H1 (cell line): ENCODE data around the gene ANKRD53. TPM values are rescaled to one million over a fixed set of nuclear protein-coding genes. Genes with fewer than 3 reads are reported as not detected.
A peak's percentile ranks its signal among the peaks of the same experiment; 100 is the strongest.

Experiments used
- ASH2L ChIP-seq: fragments of 200-600, 300-600 bp; sonication (generic); IDR thresholded peaks from one replicate; pipeline ENCODE4 v1.7.1; 2017; ENCODE audit warnings: low read length
- CREB1 ChIP-seq: IDR thresholded peaks from 2 replicates; pipeline ENCODE4 v1.6.1; 2012; ENCODE audit warnings: inconsistent platforms
- JUND ChIP-seq: IDR thresholded peaks from 2 replicates; pipeline ENCODE4 v1.6.1; 2011; ENCODE audit warnings: mild to moderate bottlenecking, improper control_type of control experiment, low read length
- RAD21 ChIP-seq, 2 experiments: IDR thresholded peaks in 1 of 2; conservative IDR thresholded peaks in 1 of 2; 2 replicates each; pipeline ENCODE4 v1.6.1; 2011; ENCODE audit warnings: low read depth in 2 of 2, low read length in 2 of 2, improper control_type of control experiment in 1 of 2, inconsistent platforms in 1 of 2, mild to moderate bottlenecking in 1 of 2, moderate library complexity in 1 of 2
- polyA plus RNA-seq, 7 experiments: library from polyadenylated mRNA; depleted of rRNA in 3 of 7; stranded (reverse) in 5 of 7; unstranded in 2 of 7; fragments of >200 nt in 5 of 7; fragments of 200-250 nt in 2 of 7; gene quantifications; 1 replicate in 5 of 7; 2 replicates in 1 of 7; 4 replicates in 1 of 7; pipeline versions ENCODE4 v1.2.1 to v1.2.3, GENCODE V29; 2011 to 2013; ENCODE audit warnings: missing spikeins in 2 of 7, mixed read lengths in 2 of 7
- total RNA-seq: library from RNA; stranded (reverse); fragmentation: NEBNext Ultra II Directional; extraction: Animal tissue kit (Norgen Biotek cat#: 25700); gene quantifications from 2 replicates; pipeline ENCODE4 v1.2.1, GENCODE V29; 2021
- TF ChIP-seq, protein P1 (sequence below): fragments of 300-600 bp; sonication (generic); IDR thresholded peaks from 2 replicates; pipeline ENCODE4 v1.7.1; 2012; ENCODE audit warnings: low read length, moderate library complexity, mild to moderate bottlenecking, inconsistent platforms; ENCODE audit not compliant: insufficient replicate concordance
- TF ChIP-seq, protein P2 (sequence below), 3 experiments: IDR thresholded peaks; 1 replicate in 2 of 3; 2 replicates in 1 of 3; pipeline versions ENCODE4 v1.5.1 to v1.6.1; 2011; ENCODE audit warnings: low read length in 3 of 3, mild to moderate bottlenecking in 3 of 3, inconsistent platforms in 2 of 3, low read depth in 1 of 3, moderate library complexity in 1 of 3; ENCODE audit not compliant: insufficient read depth in 1 of 3; ENCODE audit errors: control extremely low read depth in 1 of 3

ANKRD53 gene
- total and polyA plus RNA-seq, 2 of the 8 experiments (the other 6 are each of a cell fraction or from before 2014, with no cell fraction given), result 0.39 to 0.70 TPM

DNA sequence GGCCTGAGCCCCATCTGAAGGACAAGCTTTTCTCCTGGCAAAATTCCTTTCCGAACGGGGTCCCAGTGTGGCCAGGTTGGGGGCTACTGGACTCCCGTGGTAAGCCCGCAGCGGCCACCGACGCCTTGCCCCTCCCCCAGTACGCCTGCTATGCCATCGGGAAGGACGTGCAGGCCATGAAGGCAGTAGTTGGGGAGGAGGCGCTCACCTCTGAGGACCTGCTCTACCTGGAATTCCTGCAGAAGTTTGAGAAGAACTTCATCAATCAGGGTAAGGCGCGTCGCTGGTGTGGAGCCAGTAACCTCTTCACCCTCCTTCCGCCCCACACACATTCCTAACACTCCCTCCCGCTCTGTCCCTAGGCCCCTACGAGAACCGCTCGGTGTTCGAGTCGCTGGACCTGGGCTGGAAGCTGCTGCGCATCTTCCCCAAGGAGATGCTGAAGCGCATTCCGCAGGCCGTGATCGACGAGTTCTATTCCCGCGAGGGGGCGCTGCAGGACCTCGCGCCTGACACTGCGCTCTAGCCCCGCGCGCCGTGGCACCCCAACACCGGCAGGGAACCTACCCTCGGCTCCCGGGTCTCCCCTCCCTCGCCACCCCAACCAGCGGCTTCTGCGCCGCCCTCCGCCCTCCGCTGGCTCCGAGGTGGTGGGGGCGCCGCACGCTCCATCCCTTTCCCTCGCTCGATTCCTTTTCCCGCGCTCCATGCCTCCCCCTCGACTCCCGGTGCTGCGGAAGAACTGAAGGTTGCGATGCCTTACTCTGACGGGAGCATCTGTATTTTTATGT is 13.6 kb upstream of the ANKRD53 start (continued):
- TF ChIP-seq, protein P1, sequence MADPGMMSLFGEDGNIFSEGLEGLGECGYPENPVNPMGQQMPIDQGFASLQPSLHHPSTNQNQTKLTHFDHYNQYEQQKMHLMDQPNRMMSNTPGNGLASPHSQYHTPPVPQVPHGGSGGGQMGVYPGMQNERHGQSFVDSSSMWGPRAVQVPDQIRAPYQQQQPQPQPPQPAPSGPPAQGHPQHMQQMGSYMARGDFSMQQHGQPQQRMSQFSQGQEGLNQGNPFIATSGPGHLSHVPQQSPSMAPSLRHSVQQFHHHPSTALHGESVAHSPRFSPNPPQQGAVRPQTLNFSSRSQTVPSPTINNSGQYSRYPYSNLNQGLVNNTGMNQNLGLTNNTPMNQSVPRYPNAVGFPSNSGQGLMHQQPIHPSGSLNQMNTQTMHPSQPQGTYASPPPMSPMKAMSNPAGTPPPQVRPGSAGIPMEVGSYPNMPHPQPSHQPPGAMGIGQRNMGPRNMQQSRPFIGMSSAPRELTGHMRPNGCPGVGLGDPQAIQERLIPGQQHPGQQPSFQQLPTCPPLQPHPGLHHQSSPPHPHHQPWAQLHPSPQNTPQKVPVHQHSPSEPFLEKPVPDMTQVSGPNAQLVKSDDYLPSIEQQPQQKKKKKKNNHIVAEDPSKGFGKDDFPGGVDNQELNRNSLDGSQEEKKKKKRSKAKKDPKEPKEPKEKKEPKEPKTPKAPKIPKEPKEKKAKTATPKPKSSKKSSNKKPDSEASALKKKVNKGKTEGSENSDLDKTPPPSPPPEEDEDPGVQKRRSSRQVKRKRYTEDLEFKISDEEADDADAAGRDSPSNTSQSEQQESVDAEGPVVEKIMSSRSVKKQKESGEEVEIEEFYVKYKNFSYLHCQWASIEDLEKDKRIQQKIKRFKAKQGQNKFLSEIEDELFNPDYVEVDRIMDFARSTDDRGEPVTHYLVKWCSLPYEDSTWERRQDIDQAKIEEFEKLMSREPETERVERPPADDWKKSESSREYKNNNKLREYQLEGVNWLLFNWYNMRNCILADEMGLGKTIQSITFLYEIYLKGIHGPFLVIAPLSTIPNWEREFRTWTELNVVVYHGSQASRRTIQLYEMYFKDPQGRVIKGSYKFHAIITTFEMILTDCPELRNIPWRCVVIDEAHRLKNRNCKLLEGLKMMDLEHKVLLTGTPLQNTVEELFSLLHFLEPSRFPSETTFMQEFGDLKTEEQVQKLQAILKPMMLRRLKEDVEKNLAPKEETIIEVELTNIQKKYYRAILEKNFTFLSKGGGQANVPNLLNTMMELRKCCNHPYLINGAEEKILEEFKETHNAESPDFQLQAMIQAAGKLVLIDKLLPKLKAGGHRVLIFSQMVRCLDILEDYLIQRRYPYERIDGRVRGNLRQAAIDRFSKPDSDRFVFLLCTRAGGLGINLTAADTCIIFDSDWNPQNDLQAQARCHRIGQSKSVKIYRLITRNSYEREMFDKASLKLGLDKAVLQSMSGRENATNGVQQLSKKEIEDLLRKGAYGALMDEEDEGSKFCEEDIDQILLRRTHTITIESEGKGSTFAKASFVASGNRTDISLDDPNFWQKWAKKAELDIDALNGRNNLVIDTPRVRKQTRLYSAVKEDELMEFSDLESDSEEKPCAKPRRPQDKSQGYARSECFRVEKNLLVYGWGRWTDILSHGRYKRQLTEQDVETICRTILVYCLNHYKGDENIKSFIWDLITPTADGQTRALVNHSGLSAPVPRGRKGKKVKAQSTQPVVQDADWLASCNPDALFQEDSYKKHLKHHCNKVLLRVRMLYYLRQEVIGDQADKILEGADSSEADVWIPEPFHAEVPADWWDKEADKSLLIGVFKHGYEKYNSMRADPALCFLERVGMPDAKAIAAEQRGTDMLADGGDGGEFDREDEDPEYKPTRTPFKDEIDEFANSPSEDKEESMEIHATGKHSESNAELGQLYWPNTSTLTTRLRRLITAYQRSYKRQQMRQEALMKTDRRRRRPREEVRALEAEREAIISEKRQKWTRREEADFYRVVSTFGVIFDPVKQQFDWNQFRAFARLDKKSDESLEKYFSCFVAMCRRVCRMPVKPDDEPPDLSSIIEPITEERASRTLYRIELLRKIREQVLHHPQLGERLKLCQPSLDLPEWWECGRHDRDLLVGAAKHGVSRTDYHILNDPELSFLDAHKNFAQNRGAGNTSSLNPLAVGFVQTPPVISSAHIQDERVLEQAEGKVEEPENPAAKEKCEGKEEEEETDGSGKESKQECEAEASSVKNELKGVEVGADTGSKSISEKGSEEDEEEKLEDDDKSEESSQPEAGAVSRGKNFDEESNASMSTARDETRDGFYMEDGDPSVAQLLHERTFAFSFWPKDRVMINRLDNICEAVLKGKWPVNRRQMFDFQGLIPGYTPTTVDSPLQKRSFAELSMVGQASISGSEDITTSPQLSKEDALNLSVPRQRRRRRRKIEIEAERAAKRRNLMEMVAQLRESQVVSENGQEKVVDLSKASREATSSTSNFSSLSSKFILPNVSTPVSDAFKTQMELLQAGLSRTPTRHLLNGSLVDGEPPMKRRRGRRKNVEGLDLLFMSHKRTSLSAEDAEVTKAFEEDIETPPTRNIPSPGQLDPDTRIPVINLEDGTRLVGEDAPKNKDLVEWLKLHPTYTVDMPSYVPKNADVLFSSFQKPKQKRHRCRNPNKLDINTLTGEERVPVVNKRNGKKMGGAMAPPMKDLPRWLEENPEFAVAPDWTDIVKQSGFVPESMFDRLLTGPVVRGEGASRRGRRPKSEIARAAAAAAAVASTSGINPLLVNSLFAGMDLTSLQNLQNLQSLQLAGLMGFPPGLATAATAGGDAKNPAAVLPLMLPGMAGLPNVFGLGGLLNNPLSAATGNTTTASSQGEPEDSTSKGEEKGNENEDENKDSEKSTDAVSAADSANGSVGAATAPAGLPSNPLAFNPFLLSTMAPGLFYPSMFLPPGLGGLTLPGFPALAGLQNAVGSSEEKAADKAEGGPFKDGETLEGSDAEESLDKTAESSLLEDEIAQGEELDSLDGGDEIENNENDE, result peak; percentile 44
- TF ChIP-seq RAD21 (IDR thresholded peaks at IDR 0.05 in 1 of 2, conservative IDR thresholded peaks at IDR 0.05 in 1 of 2; ENCODE audit: low read depth in 2 of 2, low read length in 2 of 2) (peak; percentile 71 to 75), JUND (peak; percentile 49; the same call in 1 of the 2 replicates), CREB1 (peak; percentile 69), ASH2L (peak; percentile 88)
- TF ChIP-seq, protein P2, sequence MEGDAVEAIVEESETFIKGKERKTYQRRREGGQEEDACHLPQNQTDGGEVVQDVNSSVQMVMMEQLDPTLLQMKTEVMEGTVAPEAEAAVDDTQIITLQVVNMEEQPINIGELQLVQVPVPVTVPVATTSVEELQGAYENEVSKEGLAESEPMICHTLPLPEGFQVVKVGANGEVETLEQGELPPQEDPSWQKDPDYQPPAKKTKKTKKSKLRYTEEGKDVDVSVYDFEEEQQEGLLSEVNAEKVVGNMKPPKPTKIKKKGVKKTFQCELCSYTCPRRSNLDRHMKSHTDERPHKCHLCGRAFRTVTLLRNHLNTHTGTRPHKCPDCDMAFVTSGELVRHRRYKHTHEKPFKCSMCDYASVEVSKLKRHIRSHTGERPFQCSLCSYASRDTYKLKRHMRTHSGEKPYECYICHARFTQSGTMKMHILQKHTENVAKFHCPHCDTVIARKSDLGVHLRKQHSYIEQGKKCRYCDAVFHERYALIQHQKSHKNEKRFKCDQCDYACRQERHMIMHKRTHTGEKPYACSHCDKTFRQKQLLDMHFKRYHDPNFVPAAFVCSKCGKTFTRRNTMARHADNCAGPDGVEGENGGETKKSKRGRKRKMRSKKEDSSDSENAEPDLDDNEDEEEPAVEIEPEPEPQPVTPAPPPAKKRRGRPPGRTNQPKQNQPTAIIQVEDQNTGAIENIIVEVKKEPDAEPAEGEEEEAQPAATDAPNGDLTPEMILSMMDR (IDR thresholded peaks at IDR 0.05; ENCODE audit: control extremely low read depth in 1 of 3, insufficient read depth in 1 of 3, low read depth in 1 of 3, low read length in 3 of 3), result peak in 2 of 3 experiments; percentile 84 to 90; a peak in 3 of 4 replicates
